ENCODE results near the gene ACAP3.

ACAP3 gene

GRCh38 chr1:1264026-1264425, 43.7 kb downstream of the ACAP3 start:
- Histone ChIP-seq H3K4me1 (ENCODE audit: control insufficient read depth in 2 of 2, insufficient read depth in 1 of 2, low read depth in 1 of 2, low read length in 2 of 2) (peaks cover 0 to under 1% of the 10 kb centered on the region in 2 donors), H3K4ac (ENCODE audit: low read length) (no peak overlapping the region), H3K36me3 (replicated peaks in 1 of 2; ENCODE audit: control insufficient read depth in 2 of 2, insufficient read depth in 2 of 2, low read length in 2 of 2) (peaks cover 49 to 90% of the 10 kb centered on the region in 2 donors), H4K91ac (ENCODE audit: low read depth, low read length, poor library complexity) (no peak overlapping the region), H3K79me1 (ENCODE audit: low read depth, low read length) (peaks cover 21% of the 10 kb centered on the region), H2AK5ac (ENCODE audit: low read depth, low read length) (no peak overlapping the region), H4K8ac (ENCODE audit: low read depth, low read length) (no peak overlapping the region), H2BK12ac (ENCODE audit: low read length) (no peak overlapping the region), H3K4me2 (ENCODE audit: insufficient read depth, low read length, poor library complexity, severe bottlenecking) (no peak overlapping the region), H3K14ac (ENCODE audit: low read length) (no peak overlapping the region), H3K23ac (ENCODE audit: low read depth, low read length, poor library complexity) (no peak overlapping the region), H2AFZ (ENCODE audit: low read length) (no peak overlapping the region), H3K27ac (replicated peaks; ENCODE audit: low read length) (no peak overlapping the region), H3K9ac (ENCODE audit: low read depth, low read length, poor library complexity) (no peak overlapping the region), H3K4me3 (ENCODE audit: low read length in 2 of 2) (no peak overlapping the region), H3K9me3 (replicated peaks in 1 of 2; ENCODE audit: control insufficient read depth in 2 of 2, insufficient read depth in 1 of 2, low read depth in 1 of 2, low read length in 2 of 2) (peaks cover 0 to 2% of the 10 kb centered on the region in 2 donors), H2BK15ac (ENCODE audit: low read length) (no peak overlapping the region), H2BK5ac (ENCODE audit: low read length) (no peak overlapping the region), H3K18ac (ENCODE audit: low read length) (no peak overlapping the region), H3K27me3 (ENCODE audit: control insufficient read depth in 3 of 3, insufficient read depth in 3 of 3, low read depth in 1 of 3, low read length in 3 of 3) (no peaks in the 10 kb centered on the region), H2BK120ac (ENCODE audit: low read depth, low read length) (no peak overlapping the region)
- no peak for DNase-seq (ENCODE audit: low spot score)
- WGBS, 2 donors (ENCODE audit: extremely low coverage in 2 of 2, insufficient read length in 2 of 2, insufficient replicate concordance in 1 of 2): no CpG with 5 or more reads among the region's 9 CpGs

GRCh38 chr1:1262758-1263157, 45.0 kb downstream of the ACAP3 start:
- no peak overlapping the region for H3K27ac ChIP-seq (replicated peaks; ENCODE audit: low read length)

GRCh38 chr1:1262071-1262470, 45.7 kb downstream of the ACAP3 start:
- no peak overlapping the region for H2AK5ac ChIP-seq (ENCODE audit: low read depth, low read length)
- no peak overlapping the region for H2BK5ac ChIP-seq (ENCODE audit: low read length)
- no CpG with 5 or more reads among the region's 17 CpGs for WGBS, 2 donors (ENCODE audit: extremely low coverage in 2 of 2, insufficient read length in 2 of 2, insufficient replicate concordance in 1 of 2)
- H3K27ac ChIP-seq (replicated peaks; ENCODE audit: low read length): no peak overlapping the region
- H3K36me3 ChIP-seq (replicated peaks in 1 of 2; ENCODE audit: control insufficient read depth in 2 of 2, insufficient read depth in 2 of 2, low read length in 2 of 2): peaks cover 46 to 86% of the 10 kb centered on the region in 2 donors
- no peak overlapping the region for H3K4ac ChIP-seq (ENCODE audit: low read length)
- H3K4me1 ChIP-seq (ENCODE audit: control insufficient read depth in 2 of 2, insufficient read depth in 1 of 2, low read depth in 1 of 2, low read length in 2 of 2): peaks cover 0 to 3% of the 10 kb centered on the region in 2 donors
- H3K27me3 ChIP-seq (ENCODE audit: control insufficient read depth in 3 of 3, insufficient read depth in 3 of 3, low read depth in 1 of 3, low read length in 3 of 3): no peaks in the 10 kb centered on the region
- no peak overlapping the region for H2AFZ ChIP-seq (ENCODE audit: low read length)
- no peak overlapping the region for H3K4me2 ChIP-seq (ENCODE audit: insufficient read depth, low read length, poor library complexity, severe bottlenecking)
- no peak overlapping the region for H3K9ac ChIP-seq (ENCODE audit: low read depth, low read length, poor library complexity)
- H3K4me3 ChIP-seq (ENCODE audit: low read length in 2 of 2): no peak overlapping the region
- no peak overlapping the region for H3K18ac ChIP-seq (ENCODE audit: low read length)
- H3K23ac ChIP-seq (ENCODE audit: low read depth, low read length, poor library complexity): no peak overlapping the region
- no peak overlapping the region for H4K8ac ChIP-seq (ENCODE audit: low read depth, low read length)
- H3K14ac ChIP-seq (ENCODE audit: low read length): no peak overlapping the region
- no peak for DNase-seq (ENCODE audit: low spot score)
- peaks cover 14% of the 10 kb centered on the region for H3K79me1 ChIP-seq (ENCODE audit: low read depth, low read length)
- no peak overlapping the region for H2BK15ac ChIP-seq (ENCODE audit: low read length)
- no peak overlapping the region for H4K91ac ChIP-seq (ENCODE audit: low read depth, low read length, poor library complexity)
- peaks cover 0 to 3% of the 10 kb centered on the region in 2 donors for H3K9me3 ChIP-seq (replicated peaks in 1 of 2; ENCODE audit: control insufficient read depth in 2 of 2, insufficient read depth in 1 of 2, low read depth in 1 of 2, low read length in 2 of 2)
- H2BK120ac ChIP-seq (ENCODE audit: low read depth, low read length): no peak overlapping the region
- no peak overlapping the region for H2BK12ac ChIP-seq (ENCODE audit: low read length)

More at GRCh38 chr1:1262758-1263157, 45.0 kb downstream of the ACAP3 start:
- H2BK120ac ChIP-seq (ENCODE audit: low read depth, low read length): no peak overlapping the region
- H3K18ac ChIP-seq (ENCODE audit: low read length): no peak overlapping the region
- no peaks in the 10 kb centered on the region for H3K27me3 ChIP-seq (ENCODE audit: control insufficient read depth in 3 of 3, insufficient read depth in 3 of 3, low read depth in 1 of 3, low read length in 3 of 3)
- H3K9ac ChIP-seq (ENCODE audit: low read depth, low read length, poor library complexity): no peak overlapping the region
- no peak overlapping the region for H2BK5ac ChIP-seq (ENCODE audit: low read length)
- H3K23ac ChIP-seq (ENCODE audit: low read depth, low read length, poor library complexity): no peak overlapping the region
- H2AFZ ChIP-seq (ENCODE audit: low read length): no peak overlapping the region
- H2AK5ac ChIP-seq (ENCODE audit: low read depth, low read length): no peak overlapping the region
- no peak for DNase-seq (ENCODE audit: low spot score)
- no peak overlapping the region for H2BK15ac ChIP-seq (ENCODE audit: low read length)
- peaks cover 0 to 3% of the 10 kb centered on the region in 2 donors for H3K9me3 ChIP-seq (replicated peaks in 1 of 2; ENCODE audit: control insufficient read depth in 2 of 2, insufficient read depth in 1 of 2, low read depth in 1 of 2, low read length in 2 of 2)
- no peak overlapping the region for H3K14ac ChIP-seq (ENCODE audit: low read length)
- H3K36me3 ChIP-seq (replicated peaks in 1 of 2; ENCODE audit: control insufficient read depth in 2 of 2, insufficient read depth in 2 of 2, low read length in 2 of 2): peaks cover 52 to 87% of the 10 kb centered on the region in 2 donors
- no peak overlapping the region for H4K8ac ChIP-seq (ENCODE audit: low read depth, low read length)
- no peak overlapping the region for H3K4me2 ChIP-seq (ENCODE audit: insufficient read depth, low read length, poor library complexity, severe bottlenecking)
- peaks cover 20% of the 10 kb centered on the region for H3K79me1 ChIP-seq (ENCODE audit: low read depth, low read length)
- no peak overlapping the region for H3K4me3 ChIP-seq (ENCODE audit: low read length in 2 of 2)
- no peak overlapping the region for H2BK12ac ChIP-seq (ENCODE audit: low read length)
- peaks cover 0 to 3% of the 10 kb centered on the region in 2 donors for H3K4me1 ChIP-seq (ENCODE audit: control insufficient read depth in 2 of 2, insufficient read depth in 1 of 2, low read depth in 1 of 2, low read length in 2 of 2)
- H3K4ac ChIP-seq (ENCODE audit: low read length): no peak overlapping the region
- H4K91ac ChIP-seq (ENCODE audit: low read depth, low read length, poor library complexity): no peak overlapping the region
- no CpG with 5 or more reads among the region's 8 CpGs for WGBS, 2 donors (ENCODE audit: extremely low coverage in 2 of 2, insufficient read length in 2 of 2, insufficient replicate concordance in 1 of 2)

- H2BK120ac ChIP-seq (ENCODE audit: low read depth, low read length): no peak overlapping the region
- no peak overlapping the region for H3K4ac ChIP-seq (ENCODE audit: low read length)
- peak overlapping the region in 1 of 2 donors; percentile 40 for H3K4me3 ChIP-seq (ENCODE audit: low read length in 2 of 2)
- H3K14ac ChIP-seq (ENCODE audit: low read length): no peak overlapping the region
- no CpG with 5 or more reads among the region's 16 CpGs for WGBS, 2 donors (ENCODE audit: extremely low coverage in 2 of 2, insufficient read length in 2 of 2, insufficient replicate concordance in 1 of 2)
- no peak overlapping the region for H2BK12ac ChIP-seq (ENCODE audit: low read length)
- DNase-seq (ENCODE audit: low spot score): no peak
- peaks cover 0 to 3% of the 10 kb centered on the region in 2 donors for H3K9me3 ChIP-seq (replicated peaks in 1 of 2; ENCODE audit: control insufficient read depth in 2 of 2, insufficient read depth in 1 of 2, low read depth in 1 of 2, low read length in 2 of 2)
- peak overlapping the region; percentile 82 for H2BK5ac ChIP-seq (ENCODE audit: low read length)
- H3K4me2 ChIP-seq (ENCODE audit: insufficient read depth, low read length, poor library complexity, severe bottlenecking): no peak overlapping the region
- peaks cover 17% of the 10 kb centered on the region for H3K79me1 ChIP-seq (ENCODE audit: low read depth, low read length)
- peaks cover 48 to 90% of the 10 kb centered on the region in 2 donors for H3K36me3 ChIP-seq (replicated peaks in 1 of 2; ENCODE audit: control insufficient read depth in 2 of 2, insufficient read depth in 2 of 2, low read length in 2 of 2)
- H3K18ac ChIP-seq (ENCODE audit: low read length): no peak overlapping the region
- H3K27me3 ChIP-seq (ENCODE audit: control insufficient read depth in 3 of 3, insufficient read depth in 3 of 3, low read depth in 1 of 3, low read length in 3 of 3): no peaks in the 10 kb centered on the region
- H3K4me1 ChIP-seq (ENCODE audit: control insufficient read depth in 2 of 2, insufficient read depth in 1 of 2, low read depth in 1 of 2, low read length in 2 of 2): peaks cover 0 to 3% of the 10 kb centered on the region in 2 donors
- no peak overlapping the region for H3K23ac ChIP-seq (ENCODE audit: low read depth, low read length, poor library complexity)
- no peak overlapping the region for H4K8ac ChIP-seq (ENCODE audit: low read depth, low read length)
- H3K9ac ChIP-seq (ENCODE audit: low read depth, low read length, poor library complexity): no peak overlapping the region
- H4K91ac ChIP-seq (ENCODE audit: low read depth, low read length, poor library complexity): no peak overlapping the region
- H2AFZ ChIP-seq (ENCODE audit: low read length): no peak overlapping the region
- no peak overlapping the region for H2BK15ac ChIP-seq (ENCODE audit: low read length)
- no peak overlapping the region for H2AK5ac ChIP-seq (ENCODE audit: low read depth, low read length)
- no peak overlapping the region for H3K27ac ChIP-seq (replicated peaks; ENCODE audit: low read length)
Measured at GRCh38 chr1:1260843-1261560, 46.7 kb downstream of the ACAP3 start.

Measured in neuronal stem cell (in vitro differentiated cells).